HG02885 (cell line): ENCODE results near the gene CYGB.

Experiments used
- ATAC-seq: cut with Tn5 transposase; IDR thresholded peaks from one replicate; pipeline ENCODE4 v1.9.1; 2021; ENCODE audit warnings: mild to moderate bottlenecking; ENCODE audit not compliant: unreplicated experiment, poor library complexity

CYGB gene

GRCh38 chr17:76537578-76538280 lies at the start of gene CYGB:
CYGB (minus strand) TSS chr17:76537709; CDS start chr17:76537542, 167 bp downstream.
- no peak for ATAC-seq

GRCh38 chr17:76586741-76587487 lies 49.4 kb upstream of the CYGB start:
- no peak for ATAC-seq

GRCh38 chr17:76585649-76586593 lies 48.4 kb upstream of the CYGB start, which contains the start of gene ST6GALNAC2:
ST6GALNAC2 (minus strand) TSS chr17:76585860; CDS start chr17:76585808, 52 bp downstream.
- no peak for ATAC-seq

GRCh38 chr17:76585033-76585648 lies 47.6 kb upstream of the CYGB start:
- ATAC-seq, result no peak

GRCh38 chr17:76584427-76585032 lies 47.0 kb upstream of the CYGB start:
- ATAC-seq, result no peak

GRCh38 chr17:76582660-76583059 lies 45.2 kb upstream of the CYGB start:
- no peak for ATAC-seq

- no peak for ATAC-seq
Measured at GRCh38 chr17:76581515-76581914, 44.0 kb upstream of the CYGB start.

GRCh38 chr17:76579281-76579680 lies 41.8 kb upstream of the CYGB start:
- ATAC-seq, result no peak

GRCh38 chr17:76578376-76578775 lies 40.9 kb upstream of the CYGB start:
- no peak for ATAC-seq

GRCh38 chr17:76577876-76578275 lies 40.4 kb upstream of the CYGB start:
- no peak for ATAC-seq

GRCh38 chr17:76576189-76576588 lies 38.7 kb upstream of the CYGB start:
- no peak for ATAC-seq

- ATAC-seq, result no peak
Measured at GRCh38 chr17:76575570-76575969, 38.1 kb upstream of the CYGB start.

- no peak for ATAC-seq
Measured at GRCh38 chr17:76574166-76574565, 36.7 kb upstream of the CYGB start.

- no peak for ATAC-seq
Measured at GRCh38 chr17:76573096-76573495, 35.6 kb upstream of the CYGB start.

- ATAC-seq, result no peak
Measured at GRCh38 chr17:76572201-76572910, 34.8 kb upstream of the CYGB start.

- ATAC-seq, result no peak
Measured at GRCh38 chr17:76570877-76571471, 33.5 kb upstream of the CYGB start.

GRCh38 chr17:76570457-76570856 lies 32.9 kb upstream of the CYGB start:
- no peak for ATAC-seq

- no peak for ATAC-seq
Measured at GRCh38 chr17:76569607-76570279, 32.2 kb upstream of the CYGB start.
